GM18502 (cell line): Measurements from ENCODE around the gene CPNE6.

Experiments
- ATAC-seq: cut with Tn5 transposase; IDR thresholded peaks from one replicate; pipeline ENCODE4 v1.9.1; 2021; ENCODE audit warnings: mild to moderate bottlenecking; ENCODE audit not compliant: unreplicated experiment, poor library complexity

The CPNE6 gene

DNA sequence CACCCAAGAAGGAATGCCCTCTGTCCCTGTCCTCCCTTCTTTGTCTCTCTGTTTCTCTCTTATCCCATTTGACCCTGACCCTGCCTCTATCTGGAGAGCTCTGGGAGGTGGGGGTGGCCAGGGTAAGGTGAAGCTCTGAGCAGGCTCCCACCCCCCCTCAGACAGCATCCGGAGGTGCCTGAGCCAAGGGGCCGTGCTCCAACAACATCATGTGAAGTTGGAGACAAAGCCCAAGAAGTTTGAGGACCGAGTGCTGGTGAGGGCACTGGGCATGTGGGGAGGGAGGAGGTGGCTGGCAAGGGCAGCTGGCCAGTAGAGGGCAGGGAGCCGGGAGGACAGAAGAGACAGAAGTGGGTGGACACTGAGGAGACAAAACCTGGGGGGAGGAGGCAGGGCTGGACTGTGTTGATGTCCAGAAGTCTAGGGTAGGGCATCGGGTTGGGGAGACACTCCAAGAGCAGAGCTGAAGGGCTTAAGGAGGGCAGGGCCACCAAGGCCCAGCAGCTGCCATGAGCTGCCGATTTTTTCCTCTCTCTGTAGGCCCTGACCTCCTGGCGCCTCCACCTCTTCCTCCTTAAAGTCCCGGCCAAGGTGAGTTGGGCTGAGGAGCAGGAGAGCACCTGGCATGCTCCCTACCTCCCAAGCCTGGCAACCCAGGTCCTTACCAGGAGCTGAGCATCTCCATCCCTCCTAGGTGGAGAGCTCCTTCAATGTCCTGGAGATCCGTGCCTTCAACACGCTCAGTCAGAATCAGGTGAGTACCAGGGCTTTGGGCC is 17.6 kb upstream of the CPNE6 start:
- no peak for ATAC-seq

DNA sequence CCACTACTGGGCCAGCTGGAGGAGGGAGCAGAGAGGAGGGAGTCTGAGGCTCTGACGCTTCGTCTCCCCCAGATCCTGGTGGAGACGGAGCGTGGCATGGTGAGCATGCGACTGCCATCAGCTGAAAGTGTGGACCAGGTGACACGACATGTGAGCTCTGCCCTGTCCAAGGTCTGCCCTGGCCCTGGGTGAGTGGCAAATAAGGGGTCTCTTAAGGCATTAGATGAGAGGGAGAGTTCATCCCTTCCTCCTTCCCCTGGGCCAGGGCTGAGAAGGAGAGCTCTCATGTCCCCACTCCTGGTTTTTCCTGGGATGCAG is 17.1 kb upstream of the CPNE6 start:
- no peak for ATAC-seq

DNA sequence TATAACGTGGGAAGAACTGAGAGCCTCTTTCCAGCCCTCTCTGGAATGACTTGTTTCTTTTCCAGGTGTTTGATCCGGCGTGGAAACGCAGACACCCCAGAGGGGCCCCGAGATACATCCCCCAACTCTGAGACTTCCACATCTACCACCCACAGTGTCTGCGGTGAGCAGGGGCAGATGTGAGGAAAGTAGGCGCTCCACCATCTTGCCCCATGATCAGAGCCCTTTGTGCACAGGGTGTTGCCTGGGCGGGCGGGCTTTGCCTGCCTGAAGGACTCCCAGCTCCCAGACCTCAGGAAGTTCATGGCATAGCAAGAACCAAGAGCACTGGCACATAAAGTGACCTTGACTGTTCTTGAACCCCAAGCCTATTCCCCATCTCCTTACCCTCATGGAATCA is 16.7 kb upstream of the CPNE6 start:
- ATAC-seq, result no peak

DNA sequence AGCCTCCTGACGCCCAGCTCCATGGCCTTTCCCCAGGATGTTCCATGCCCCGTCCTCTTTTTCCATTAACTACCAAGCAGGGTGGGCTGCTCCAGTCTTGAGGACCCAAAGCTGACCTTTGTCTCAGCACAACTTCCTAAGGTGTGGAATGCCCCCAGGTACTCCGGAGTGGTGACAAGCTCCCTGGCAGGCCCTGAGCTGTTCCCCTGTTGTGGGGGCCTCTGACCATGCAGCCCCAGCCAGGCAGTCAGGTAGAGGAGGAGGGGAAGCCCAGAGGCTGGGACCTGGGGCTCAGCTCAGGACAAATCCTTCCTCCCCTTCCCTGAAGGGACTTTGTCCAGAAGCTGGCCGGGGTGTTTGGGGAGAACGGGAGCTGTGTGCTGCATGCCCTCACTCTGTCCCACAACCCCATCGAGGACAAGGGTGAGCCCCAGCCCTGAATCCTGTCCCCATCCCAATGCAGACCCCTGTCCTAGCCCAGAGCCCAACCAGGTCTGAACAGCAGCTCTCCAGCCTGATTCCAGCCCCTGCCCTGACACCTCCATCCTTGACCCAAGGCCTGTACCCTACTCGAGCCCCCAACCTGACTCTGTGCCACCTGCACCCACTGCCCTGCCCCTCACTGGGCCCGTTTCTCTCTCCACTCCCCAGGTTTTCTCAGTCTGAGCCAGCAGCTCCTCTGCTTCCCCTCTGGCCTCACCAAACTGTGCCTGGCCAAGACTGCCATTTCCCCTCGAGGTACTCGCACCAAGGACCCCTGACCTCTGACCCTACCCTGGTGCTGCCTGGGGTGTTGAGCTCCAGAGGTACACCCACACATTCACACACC is 15.2 kb upstream of the CPNE6 start:
- ATAC-seq, result no peak

DNA sequence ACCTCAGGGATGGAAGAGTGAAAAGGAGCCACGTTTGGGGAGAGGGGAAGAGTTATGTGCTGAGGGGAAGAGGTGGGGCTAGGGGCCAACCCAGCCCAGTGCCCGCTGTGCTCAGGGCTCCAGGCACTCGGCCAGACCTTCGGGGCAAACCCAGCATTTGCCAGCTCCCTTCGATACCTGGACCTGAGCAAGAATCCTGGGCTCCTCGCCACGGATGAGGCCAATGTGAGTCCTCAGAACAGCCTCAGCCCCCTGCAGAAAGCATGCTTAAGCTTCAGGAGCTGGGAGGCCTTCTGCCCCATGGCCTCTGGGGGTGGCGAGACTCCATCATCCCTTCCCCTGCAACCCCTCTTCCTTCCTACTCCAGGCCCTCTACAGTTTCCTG is 14.6 kb upstream of the CPNE6 start:
- no peak for ATAC-seq

DNA sequence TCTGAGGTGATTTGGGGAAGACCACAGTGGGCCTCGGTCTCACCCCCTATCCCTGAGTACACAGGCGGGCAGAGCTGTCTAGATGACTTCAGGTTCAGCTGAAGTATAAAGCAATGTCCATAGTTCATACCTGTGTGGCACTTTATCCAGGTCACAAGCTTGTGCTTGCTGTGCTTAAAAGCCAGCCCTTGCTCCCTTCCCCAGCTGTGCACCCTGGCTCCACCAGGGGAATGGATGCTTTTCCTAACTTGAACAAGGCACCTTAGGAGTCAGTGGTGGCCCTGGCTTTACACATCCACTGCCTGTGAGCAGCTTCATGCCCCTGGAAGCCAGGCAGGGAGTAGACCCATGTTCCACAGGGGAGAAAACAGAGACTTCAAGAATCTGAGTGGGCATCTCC is 14.1 kb upstream of the CPNE6 start:
- no peak for ATAC-seq

DNA sequence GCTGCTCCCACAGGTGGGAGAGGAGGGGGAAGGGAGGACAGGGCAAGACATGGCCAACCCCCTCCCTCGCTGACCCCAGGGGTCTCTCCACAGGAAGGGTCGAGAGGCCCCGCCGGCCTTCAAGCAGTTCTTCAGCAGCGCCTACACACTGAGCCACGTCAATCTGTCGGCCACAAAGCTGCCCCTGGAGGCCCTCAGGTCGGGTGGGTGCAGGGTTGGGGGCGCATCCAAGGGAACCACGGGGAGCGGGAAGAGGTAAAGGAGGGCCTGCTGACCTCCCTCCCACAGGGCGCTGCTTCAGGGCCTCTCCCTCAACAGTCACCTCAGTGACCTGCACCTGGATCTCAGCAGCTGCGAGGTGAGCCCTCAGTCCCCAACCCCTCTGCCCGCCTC is 13.5 kb upstream of the CPNE6 start:
- no peak for ATAC-seq

DNA sequence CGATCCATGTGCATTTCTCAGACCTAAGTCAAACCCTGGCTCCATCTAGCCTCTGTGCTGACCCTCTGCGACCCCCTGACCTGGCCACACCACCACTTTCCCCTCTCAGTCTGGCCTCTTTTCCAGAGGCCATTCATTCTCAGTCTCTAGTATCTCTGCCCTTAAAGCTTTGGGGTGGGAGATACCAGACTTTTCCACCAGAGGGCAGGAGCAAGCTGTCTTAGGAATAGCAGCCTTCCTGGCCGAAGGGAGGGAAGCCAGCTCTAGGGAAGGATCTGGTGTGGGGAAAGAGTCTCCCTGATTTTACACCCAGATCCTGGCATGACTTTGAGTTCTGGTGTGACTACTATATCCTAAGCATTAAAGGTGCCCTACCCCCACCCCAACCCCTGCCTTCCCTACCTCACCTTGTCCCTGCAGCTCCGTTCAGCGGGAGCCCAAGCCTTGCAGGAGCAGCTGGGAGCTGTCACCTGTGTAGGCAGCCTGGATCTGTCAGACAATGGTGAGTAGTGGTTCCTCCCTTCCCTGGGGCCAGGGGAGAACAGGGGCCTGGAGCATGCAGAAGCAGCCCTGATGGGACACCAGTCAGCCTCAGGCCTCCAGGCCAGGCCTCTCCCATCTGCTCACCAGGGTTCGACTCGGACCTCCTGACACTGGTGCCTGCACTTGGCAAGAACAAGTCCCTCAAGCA is 13.0 kb upstream of the CPNE6 start:
- no peak for ATAC-seq

DNA sequence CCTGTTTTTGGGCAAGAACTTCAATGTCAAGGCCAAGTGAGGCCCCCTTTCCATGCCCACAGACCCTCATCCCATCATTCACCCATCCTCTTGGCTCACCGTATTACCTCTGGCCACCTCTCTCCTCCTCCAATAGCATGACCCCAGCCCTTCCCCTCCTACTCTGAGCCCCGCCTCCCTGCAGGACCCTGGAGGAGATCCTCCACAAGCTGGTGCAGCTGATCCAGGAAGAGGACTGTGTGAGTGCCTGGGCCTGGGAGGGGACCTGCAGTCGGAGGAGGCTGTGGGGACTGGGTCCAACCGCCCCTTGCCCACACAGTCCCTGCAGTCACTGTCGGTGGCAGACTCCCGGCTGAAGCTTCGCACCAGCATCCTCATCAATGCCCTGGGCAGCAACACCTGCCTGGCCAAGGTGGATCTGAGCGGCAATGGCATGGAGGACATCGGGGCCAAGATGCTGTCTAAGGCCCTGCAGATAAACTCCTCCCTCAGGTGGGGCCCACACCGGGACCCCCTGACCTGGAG is 12.3 kb upstream of the CPNE6 start:
- no peak for ATAC-seq

DNA sequence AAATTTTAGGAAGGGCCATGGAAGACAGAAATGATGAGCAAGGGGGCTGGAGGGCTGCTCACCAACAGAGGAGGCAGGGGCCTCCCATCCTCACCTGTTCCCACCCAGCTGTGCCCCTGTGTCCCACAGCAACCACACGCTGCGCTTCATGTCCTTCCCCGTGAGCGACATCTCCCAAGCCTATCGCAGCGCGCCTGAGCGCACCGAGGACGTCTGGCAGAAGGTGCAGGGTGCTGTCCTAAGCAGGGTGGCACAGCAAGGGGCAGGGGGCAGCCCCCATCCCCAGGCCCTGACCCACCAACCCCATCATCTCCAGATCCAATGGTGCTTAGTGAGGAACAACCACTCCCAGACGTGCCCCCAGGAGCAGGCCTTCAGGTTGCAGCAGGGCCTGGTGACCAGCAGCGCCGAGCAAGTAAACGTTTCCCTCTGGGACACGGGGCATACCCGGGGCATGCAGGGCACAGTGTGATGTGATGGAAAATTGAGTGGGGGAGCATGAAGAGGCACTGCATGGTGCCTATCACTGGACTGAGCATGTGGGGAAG is 11.4 kb upstream of the CPNE6 start:
- no peak for ATAC-seq

DNA sequence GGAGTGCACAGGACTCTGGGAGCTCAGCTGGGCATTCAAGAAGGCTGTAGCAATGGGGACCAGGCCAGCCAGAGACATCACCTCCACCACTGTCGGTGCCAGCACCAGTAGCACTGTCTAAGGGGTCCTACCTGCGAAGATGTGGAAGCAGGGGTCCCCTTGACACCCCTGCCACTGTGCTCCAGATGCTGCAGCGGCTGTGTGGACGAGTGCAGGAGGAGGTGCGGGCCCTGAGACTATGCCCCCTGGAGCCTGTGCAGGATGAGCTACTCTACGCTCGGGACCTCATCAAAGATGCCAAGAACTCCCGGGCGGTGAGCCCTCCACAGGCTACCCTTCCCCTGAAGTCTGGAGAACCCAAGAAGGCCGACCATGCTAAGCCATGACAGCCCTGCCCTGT is 10.9 kb upstream of the CPNE6 start:
- ATAC-seq, result no peak

DNA sequence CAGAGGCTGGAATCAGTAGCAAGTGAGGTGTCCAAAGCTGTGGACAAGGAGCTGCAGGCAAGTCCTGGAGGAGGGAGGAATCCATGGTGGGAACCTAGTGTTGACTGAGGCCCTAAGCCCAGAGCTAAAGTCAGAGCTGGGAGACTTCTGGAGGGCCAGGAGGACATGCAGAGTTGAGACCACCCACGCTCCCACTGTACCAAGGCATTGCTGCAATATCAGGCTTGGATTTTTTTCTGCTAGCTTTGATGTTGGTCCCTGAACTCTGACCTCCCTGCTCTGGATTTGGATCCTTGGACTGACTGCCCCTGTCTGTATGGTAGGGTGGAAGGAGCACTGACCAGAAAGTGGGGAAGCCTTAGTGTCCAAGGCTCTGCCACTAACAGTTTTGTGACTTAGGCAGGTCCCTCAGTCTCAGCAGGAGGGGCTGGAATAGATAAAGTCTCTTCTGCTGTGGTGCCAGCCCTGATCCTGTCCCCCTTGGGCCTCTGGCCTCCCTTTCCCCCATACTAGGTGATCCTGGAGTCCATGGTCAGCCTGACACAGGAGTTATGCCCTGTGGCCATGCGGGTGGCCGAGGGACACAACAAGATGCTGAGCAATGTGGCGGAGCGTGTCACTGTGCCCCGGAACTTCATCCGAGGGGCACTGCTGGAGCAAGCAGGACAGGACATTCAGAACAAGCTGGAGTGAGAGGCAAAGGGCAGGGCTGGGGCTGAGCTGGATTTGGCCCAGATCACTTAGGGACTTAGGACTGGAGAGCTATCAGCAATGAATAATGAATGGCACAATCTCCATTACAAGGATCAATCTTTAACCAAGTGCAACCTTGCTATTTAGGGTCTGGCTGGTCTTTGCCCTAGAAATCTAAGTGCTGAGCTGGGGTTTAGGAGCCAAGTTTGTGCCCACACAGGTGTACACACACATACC is 10.1 kb upstream of the CPNE6 start:
- no peak for ATAC-seq

DNA sequence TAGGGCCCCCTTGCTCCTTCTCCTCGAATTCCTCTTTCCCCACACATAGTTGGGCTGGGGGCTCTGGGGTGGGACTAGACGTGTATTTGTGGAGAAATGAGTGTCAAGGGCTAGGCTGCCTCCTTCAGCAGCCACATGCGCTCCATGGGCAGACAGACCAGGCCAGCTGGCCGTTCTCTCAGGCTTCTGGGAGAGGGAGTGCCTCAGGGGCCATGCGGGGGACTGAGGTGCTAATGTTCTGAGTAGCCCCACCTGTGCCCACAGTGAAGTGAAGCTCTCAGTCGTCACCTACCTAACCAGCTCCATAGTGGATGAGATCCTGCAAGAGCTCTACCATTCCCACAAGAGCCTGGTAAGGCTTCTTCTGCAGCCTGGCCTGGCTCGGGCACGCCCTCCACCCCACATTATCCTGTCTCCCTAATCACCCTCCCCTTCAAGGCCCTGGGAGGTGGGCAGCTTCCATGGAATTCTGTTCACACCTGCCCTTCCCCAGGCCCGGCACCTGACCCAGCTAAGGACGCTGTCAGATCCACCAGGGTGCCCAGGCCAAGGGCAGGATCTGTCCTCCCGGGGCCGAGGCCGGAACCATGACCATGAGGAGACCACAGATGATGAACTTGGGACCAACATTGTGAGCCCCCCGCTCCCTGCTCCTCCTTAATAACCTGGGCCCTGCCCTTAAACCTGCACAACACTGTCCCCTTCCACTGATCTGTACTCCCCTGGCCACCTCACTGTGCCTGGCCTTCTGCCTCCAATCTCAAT is 9.0 kb upstream of the CPNE6 start:
- no peak for ATAC-seq

DNA sequence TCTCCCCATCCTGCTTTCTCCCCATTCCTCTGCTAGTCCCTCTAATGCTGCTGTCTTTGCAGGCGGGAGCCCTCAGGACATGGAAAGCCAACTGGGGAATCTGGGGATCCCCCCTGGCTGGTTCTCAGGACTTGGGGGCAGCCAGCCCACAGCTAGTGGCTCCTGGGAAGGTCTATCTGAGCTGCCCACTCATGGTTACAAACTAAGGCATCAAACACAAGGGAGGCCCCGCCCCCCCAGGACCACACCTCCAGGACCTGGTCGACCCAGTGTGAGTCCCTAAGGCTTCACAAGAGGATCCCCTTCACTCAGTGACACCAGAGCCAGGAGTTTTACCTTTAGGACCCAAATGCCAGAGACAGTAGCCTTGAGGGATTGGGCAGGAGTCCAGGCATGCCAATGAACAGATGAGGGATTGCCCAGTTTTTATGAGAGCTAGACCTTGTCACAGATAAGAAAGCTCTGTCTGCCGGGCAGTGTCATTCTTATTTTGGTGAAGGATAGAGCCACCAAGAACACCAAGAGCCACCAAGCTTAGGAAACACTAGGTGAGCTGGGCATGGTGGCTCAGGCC is 8.0 kb upstream of the CPNE6 start:
- no peak for ATAC-seq

DNA sequence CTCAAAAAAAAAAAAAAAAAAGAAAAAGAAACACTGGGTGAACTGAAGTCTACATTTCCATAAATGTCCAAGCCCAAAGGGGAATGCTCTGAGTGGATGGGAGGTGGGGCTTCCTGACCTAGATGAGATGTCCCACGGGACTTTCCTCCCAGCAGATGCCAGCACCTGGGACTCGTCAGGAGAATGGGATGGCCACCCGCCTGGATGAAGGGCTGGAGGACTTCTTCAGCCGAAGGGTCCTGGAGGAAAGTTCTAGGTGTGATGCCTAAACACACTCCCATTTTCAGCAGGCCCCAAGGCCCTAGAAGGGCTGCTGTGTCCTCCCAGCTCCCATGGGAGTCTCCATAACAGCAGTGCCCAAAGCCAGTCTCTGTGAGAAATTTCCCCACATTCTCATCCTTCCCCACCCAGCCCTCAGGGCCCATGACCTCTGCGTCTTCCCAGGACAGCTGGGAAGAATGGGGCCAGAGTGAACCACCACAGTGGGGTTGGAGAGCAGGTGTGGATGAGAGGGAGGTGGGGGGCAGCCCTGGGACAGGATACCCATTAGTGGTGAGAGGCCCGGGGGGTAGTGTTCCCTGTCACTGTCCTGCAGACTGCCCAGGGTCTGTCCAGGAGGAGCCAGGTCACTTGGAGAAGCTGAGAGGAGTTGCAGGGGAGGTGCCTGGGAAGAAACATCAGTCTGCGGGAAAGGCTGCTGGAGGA is 7.1 kb upstream of the CPNE6 start:
- ATAC-seq, result no peak

DNA sequence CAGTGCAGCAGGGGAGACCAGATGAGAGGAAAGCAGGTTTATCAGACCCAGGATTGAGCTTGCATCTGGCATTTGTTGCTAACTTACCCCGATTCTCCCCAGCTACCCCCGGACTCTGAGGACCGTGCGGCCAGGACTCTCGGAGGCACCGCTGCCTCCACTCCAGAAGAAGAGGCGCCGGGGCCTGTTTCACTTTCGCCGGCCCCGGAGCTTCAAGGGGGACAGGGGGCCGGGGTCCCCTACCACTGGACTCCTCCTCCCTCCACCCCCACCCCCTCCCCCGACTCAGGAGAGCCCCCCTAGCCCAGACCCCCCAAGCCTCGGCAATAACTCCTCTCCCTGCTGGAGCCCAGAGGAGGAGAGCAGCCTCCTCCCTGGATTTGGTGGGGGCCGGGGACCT is 6.5 kb upstream of the CPNE6 start:
- no peak for ATAC-seq

DNA sequence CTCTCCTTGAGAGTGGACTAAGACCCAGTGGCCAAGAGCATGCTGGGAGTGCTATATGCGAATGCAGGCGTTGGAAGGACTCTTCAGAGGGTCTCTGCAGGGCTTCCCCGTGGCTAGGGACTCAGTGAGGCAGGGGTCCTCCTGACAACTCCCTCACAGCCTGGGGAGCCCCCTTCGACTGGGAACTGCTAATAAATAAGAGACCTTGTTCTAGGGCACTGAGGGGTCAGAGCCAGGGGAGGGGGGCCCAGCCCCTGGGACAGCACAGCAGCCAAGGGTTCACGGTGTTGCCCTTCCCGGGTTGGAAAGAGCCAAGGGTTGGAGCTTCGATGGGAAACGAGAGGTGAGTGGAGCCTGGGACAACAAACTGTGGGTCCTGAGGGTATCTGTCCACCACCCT is 6.0 kb upstream of the CPNE6 start:
- no peak for ATAC-seq

DNA sequence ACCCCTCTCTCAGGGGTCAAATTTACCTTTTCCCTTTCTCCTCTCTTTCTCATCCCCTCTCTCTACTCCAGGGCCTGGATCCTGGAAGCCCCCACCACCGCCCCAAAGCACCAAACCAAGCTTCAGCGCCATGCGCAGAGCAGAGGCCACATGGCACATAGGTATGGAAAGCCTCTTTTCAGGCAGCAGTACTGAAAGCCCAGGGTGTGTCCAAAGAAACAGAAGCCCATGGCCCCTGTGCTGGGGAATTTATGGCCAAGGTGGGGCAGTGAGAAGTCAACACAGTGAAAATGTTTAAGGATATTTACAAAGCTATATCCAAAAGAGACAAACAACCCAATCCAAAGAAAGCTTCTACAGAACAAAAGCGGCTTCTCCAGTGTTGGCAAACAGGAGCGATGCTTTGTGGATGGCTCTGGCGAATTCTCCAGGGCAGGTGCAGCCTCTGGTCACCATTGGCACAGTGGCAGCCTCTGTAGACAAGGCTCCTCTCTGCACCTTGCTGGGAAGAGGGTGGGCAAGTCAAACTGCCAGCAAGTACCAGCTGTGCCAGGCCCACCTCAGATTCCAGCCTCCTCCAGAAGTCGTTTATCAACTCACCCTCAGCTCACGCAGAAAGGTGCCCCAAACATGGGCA is 4.7 kb upstream of the CPNE6 start:
- no peak for ATAC-seq
